ENCODE measurements around the gene DLX3.

DLX3 gene

DNA sequence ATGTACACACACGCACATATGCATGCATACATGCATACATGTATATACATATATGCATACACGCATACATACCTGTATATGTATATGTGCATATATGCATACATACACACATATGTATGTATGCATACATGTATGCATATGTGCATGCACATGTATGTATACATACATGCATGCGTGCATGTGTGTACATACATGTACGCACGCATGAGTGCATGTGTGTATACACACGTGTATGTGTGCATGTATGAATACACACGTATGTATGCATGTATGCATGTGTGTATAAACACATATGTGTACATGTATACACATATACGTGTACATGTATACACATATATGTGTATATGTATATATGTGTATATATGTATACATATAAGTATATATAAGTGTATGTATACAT, 28.5 kb upstream of the DLX3 start:
- peaks cover 13% of the 10 kb centered on the region; the same call in 1 of the 2 replicates for H3K9me3 ChIP-seq (ENCODE audit: insufficient read depth, low read length)
- no peak overlapping the region for H2AFZ ChIP-seq (ENCODE audit: low read depth, low read length, severe bottlenecking)
- TF ChIP-seq, protein P1, sequence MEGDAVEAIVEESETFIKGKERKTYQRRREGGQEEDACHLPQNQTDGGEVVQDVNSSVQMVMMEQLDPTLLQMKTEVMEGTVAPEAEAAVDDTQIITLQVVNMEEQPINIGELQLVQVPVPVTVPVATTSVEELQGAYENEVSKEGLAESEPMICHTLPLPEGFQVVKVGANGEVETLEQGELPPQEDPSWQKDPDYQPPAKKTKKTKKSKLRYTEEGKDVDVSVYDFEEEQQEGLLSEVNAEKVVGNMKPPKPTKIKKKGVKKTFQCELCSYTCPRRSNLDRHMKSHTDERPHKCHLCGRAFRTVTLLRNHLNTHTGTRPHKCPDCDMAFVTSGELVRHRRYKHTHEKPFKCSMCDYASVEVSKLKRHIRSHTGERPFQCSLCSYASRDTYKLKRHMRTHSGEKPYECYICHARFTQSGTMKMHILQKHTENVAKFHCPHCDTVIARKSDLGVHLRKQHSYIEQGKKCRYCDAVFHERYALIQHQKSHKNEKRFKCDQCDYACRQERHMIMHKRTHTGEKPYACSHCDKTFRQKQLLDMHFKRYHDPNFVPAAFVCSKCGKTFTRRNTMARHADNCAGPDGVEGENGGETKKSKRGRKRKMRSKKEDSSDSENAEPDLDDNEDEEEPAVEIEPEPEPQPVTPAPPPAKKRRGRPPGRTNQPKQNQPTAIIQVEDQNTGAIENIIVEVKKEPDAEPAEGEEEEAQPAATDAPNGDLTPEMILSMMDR (IDR thresholded peaks at IDR 0.05; ENCODE audit: insufficient read depth, low read length, poor library complexity, severe bottlenecking): no peak
- TF ChIP-seq EZH2phosphoT487 (conservative IDR thresholded peaks at IDR 0.05; ENCODE audit: low read length): no peak
- H3K4me3 ChIP-seq (ENCODE audit: insufficient read depth, low read length, poor library complexity, severe bottlenecking): no peak overlapping the region
- H4K20me1 ChIP-seq (ENCODE audit: low read depth, low read length): no peaks in the 10 kb centered on the region
- H3K79me2 ChIP-seq (ENCODE audit: insufficient read depth, low read length): no peaks in the 10 kb centered on the region
- H3K27me3 ChIP-seq (ENCODE audit: low read length): no peaks in the 10 kb centered on the region
- H3K27ac ChIP-seq (ENCODE audit: low read depth, low read length): no peak overlapping the region
- H3K9ac ChIP-seq (ENCODE audit: low read length): no peak overlapping the region
- peaks cover 16% of the 10 kb centered on the region; the same call in 1 of the 2 replicates for H3F3A ChIP-seq (ENCODE audit: insufficient read depth)
- H3K9me2 ChIP-seq (replicated peaks; ENCODE audit: insufficient read depth, low read length): no peaks in the 10 kb centered on the region
- H3K4me2 ChIP-seq (ENCODE audit: low read depth, low read length, poor library complexity, severe bottlenecking): no peak overlapping the region
- H3K36me3 ChIP-seq (ENCODE audit: low read length): no peaks in the 10 kb centered on the region

DNA sequence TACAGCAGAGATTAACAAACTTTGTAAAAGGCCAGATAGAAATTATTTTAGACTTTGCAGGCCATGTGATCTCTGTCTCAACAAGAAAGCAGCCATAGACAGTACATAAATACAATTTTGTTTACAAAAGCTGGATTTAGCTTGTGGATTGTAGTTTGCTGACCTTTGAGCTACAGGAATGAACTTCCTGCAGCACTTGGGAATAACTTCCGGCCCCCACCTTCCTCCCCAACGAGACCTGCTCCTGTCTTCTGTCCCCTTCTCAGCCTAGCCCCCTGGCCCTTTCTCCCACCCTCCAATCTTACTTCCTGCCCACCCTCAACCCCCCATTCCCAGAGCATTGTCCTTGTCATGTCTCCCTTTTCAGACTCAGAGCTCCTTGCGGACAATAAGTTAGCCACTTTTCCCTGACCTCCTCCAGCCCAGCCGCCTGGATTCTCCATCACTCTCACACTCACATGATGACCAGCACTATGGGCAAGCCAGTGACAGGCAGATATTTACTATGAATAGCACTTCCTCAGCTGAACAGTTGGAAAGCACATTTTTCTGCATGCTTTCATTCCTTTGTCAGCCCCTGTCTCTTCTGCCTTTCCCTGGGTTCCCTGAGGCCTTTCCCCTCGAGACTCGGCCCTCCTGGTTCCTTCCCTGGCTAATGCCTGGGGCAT, 27.6 kb upstream of the DLX3 start:
- no peak overlapping the region for H3K4me2 ChIP-seq (ENCODE audit: low read depth, low read length, poor library complexity, severe bottlenecking)
- H3F3A ChIP-seq (ENCODE audit: insufficient read depth): peaks cover 16% of the 10 kb centered on the region; the same call in 1 of the 2 replicates
- H3K9me3 ChIP-seq (ENCODE audit: insufficient read depth, low read length): peaks cover 13% of the 10 kb centered on the region; the same call in 1 of the 2 replicates
- no peaks in the 10 kb centered on the region for H3K27me3 ChIP-seq (ENCODE audit: low read length)
- no peaks in the 10 kb centered on the region for H3K79me2 ChIP-seq (ENCODE audit: insufficient read depth, low read length)
- H3K4me3 ChIP-seq (ENCODE audit: insufficient read depth, low read length, poor library complexity, severe bottlenecking): no peak overlapping the region
- no peaks in the 10 kb centered on the region for H3K36me3 ChIP-seq (ENCODE audit: low read length)
- no peak for TF ChIP-seq EZH2phosphoT487 (conservative IDR thresholded peaks at IDR 0.05; ENCODE audit: low read length)
- TF ChIP-seq, protein P1 (IDR thresholded peaks at IDR 0.05; ENCODE audit: insufficient read depth, low read length, poor library complexity, severe bottlenecking): no peak
- no peaks in the 10 kb centered on the region for H3K9me2 ChIP-seq (replicated peaks; ENCODE audit: insufficient read depth, low read length)
- no peak overlapping the region for H3K27ac ChIP-seq (ENCODE audit: low read depth, low read length)
- H2AFZ ChIP-seq (ENCODE audit: low read depth, low read length, severe bottlenecking): no peak overlapping the region
- no peak overlapping the region for H3K9ac ChIP-seq (ENCODE audit: low read length)
- no peaks in the 10 kb centered on the region for H4K20me1 ChIP-seq (ENCODE audit: low read depth, low read length)

DNA sequence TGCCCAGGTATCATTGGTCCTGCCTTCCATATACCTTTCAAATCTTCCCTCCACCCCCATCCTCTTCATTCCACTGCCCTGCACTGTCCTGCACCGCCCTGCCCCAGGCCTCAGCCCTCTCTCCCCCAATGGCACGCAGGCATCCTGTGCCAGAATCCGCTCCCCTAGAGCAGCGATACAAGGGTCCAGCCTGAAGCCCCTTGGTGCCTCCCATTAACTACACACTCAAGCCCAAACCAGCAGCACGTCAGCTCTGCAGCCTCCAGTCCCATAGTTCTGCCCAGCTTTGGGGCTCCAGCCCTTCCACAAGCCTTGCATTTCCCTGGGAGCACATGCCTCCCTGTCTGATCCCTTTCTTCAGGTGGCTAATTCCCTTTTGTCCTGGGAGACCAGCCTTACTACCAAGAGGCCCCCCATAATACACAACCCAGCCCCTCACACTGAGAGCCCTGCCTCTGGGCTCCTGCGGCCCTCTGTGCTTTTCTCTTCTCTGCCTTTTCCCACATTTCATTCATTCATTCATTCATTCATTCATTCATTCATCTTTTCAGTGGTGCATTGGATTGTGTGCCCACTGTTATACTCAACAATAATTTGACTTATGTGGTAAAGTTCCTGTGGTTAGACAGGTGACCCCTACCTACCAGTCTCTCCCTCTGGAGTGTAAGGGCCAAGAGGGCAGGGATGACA, 26.8 kb upstream of the DLX3 start:
- Histone ChIP-seq H3F3A (ENCODE audit: insufficient read depth) (peaks cover 16% of the 10 kb centered on the region; the same call in 1 of the 2 replicates), H3K79me2 (ENCODE audit: insufficient read depth, low read length) (no peaks in the 10 kb centered on the region), H4K20me1 (ENCODE audit: low read depth, low read length) (no peaks in the 10 kb centered on the region), H3K36me3 (ENCODE audit: low read length) (no peaks in the 10 kb centered on the region), H3K9me3 (ENCODE audit: insufficient read depth, low read length) (peaks cover 13% of the 10 kb centered on the region; the same call in 1 of the 2 replicates), H3K4me2 (ENCODE audit: low read depth, low read length, poor library complexity, severe bottlenecking) (no peak overlapping the region), H3K27ac (ENCODE audit: low read depth, low read length) (no peak overlapping the region), H2AFZ (ENCODE audit: low read depth, low read length, severe bottlenecking) (no peak overlapping the region), H3K9ac (ENCODE audit: low read length) (no peak overlapping the region), H3K27me3 (ENCODE audit: low read length) (no peaks in the 10 kb centered on the region), H3K9me2 (replicated peaks; ENCODE audit: insufficient read depth, low read length) (no peaks in the 10 kb centered on the region), H3K4me3 (ENCODE audit: insufficient read depth, low read length, poor library complexity, severe bottlenecking) (no peak overlapping the region)
- no peak for TF ChIP-seq EZH2phosphoT487 (conservative IDR thresholded peaks at IDR 0.05; ENCODE audit: low read length)
- TF ChIP-seq, protein P1 (IDR thresholded peaks at IDR 0.05; ENCODE audit: insufficient read depth, low read length, poor library complexity, severe bottlenecking): no peak

Measured in SU-DHL-6 (cell line).